Mucosa of stomach (tissue), 1 donor: ENCODE results near the gene GPR39.

Source experiments
- H3K27me3 ChIP-seq: one replicate; pipeline ENCODE4 v1.7.0; 2013; ENCODE audit warnings: mild to moderate bottlenecking, low read length; ENCODE audit not compliant: control insufficient read depth, insufficient read depth
- H3K36me3 ChIP-seq: one replicate; pipeline ENCODE4 v1.7.0; 2013; ENCODE audit warnings: low read length; ENCODE audit not compliant: control insufficient read depth, insufficient read depth
- H3K4me1 ChIP-seq: one replicate; pipeline ENCODE4 v1.7.0; 2013; ENCODE audit warnings: mild to moderate bottlenecking, low read length; ENCODE audit not compliant: control insufficient read depth, insufficient read depth
- H3K4me3 ChIP-seq: one replicate; pipeline ENCODE4 v1.7.0; 2013; ENCODE audit warnings: low read length
- H3K9ac ChIP-seq: one replicate; pipeline ENCODE4 v1.7.0; 2013; ENCODE audit warnings: mild to moderate bottlenecking, low read length, moderate library complexity
- H3K9me3 ChIP-seq: one replicate; pipeline ENCODE4 v1.7.0; 2013; ENCODE audit warnings: mild to moderate bottlenecking, low read length, moderate library complexity; ENCODE audit not compliant: control insufficient read depth
- donor health status: Pancreatic carcinoma.

GPR39 gene

DNA sequence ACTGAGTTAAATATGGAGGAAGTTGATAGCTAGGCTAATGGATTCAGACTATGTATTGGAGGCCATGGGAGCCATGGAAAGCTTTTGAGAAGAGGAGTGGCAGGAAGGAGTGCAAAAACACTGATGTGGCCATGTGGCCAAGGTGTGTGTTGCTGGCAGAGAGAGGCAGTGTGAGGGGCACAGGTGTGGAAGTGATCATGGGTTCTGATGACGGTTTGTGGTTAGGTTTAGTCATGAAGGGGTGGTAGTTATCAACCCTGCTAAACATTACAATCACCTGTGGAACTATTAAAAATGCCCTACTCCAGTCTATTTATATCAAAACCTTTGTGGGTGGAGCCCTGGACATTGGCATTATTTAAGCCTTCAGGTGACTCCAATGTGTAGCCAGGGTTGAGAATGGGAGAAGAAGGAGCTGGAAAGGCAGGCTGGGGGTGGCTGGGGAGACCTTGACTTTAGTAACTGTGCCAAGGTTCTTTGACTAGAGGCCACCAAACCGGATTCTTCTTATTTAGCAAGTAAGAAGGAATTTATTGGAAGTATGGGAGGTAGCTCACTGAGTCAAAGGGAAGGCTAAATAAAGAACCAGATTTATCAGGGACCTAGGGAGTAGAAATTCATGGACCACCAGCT, 13.5 kb downstream of the GPR39 start:
- no peaks in the 10 kb centered on the region for H3K27me3 ChIP-seq
- H3K9ac ChIP-seq: no peak overlapping the region
- H3K4me3 ChIP-seq: no peak overlapping the region
- H3K4me1 ChIP-seq: peaks cover 9% of the 10 kb centered on the region
- H3K36me3 ChIP-seq: no peaks in the 10 kb centered on the region
- no peaks in the 10 kb centered on the region for H3K9me3 ChIP-seq

- Histone ChIP-seq H3K9me3 (no peaks in the 10 kb centered on the region), H3K9ac (no peak overlapping the region), H3K27me3 (no peaks in the 10 kb centered on the region), H3K4me1 (peaks cover 9% of the 10 kb centered on the region), H3K4me3 (no peak overlapping the region), H3K36me3 (no peaks in the 10 kb centered on the region)
These were observed 14.3 kb downstream of the GPR39 start for GRCh38 chr2:132430895-132431294.

DNA sequence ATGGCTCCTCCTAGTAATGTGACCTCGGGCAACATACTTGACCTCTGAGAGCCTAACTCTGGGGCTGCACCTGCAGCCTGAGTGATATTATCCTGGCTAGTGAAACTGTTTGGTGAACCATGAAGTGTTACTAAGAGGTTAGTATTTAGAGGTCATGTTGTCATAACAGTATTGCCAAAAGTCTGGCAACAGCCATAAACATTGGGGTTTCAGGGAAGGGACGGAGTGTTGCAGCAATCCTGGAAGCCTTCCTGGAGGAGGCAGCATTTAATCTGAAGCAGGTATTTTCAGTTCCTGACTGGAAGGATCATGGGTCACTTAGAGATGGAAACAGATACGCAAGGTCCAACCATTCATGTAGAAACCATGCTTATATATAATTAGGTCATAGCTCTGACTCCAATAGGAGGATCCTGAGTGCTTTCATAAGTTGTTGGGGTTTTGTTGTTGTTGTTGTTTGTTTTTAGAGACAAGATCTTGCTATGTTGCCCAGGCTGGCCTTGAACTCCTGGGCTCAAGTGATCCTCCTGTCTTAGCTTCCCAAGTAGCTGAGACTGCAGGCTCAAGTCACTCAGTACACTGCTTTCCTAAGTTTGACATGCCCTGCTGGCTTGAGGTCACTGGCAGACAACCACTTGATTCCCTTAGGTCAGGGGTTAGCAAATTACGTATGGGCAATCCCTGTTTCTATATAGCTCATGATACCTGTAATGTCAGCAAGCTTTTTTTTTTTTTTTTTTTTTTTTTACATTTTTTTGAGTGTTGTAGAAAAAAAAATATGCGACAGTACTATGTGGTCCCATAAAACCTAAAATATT, 21.5 kb downstream of the GPR39 start:
- H3K4me3 ChIP-seq: no peak overlapping the region

DNA sequence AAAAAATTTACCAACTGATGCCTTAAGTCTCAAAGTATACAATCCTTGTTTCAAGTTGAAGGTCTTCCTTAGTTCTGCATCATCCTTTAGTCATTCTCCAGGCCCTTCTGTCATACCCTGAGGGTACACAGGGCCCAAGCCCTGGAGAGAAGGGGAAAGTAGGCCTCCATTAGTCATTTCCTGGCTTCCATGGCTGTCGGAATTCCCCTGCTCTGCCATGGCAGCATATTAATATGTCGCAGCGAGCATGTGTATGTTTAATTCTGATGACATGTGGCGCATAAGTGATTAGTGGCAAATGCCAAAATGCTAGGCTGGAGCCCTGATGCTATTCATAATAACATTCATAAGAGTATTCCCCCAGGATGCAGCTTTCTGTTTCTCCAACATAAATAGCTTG, 22.1 kb downstream of the GPR39 start:
- H3K36me3 ChIP-seq: no peaks in the 10 kb centered on the region
- H3K27me3 ChIP-seq: no peaks in the 10 kb centered on the region
- H3K9me3 ChIP-seq: no peaks in the 10 kb centered on the region
- no peak overlapping the region for H3K9ac ChIP-seq
- no peaks in the 10 kb centered on the region for H3K4me1 ChIP-seq
- no peak overlapping the region for H3K4me3 ChIP-seq

More for the DNA sequence above, 21.5 kb downstream of the GPR39 start:
- Histone ChIP-seq H3K9ac (no peak overlapping the region), H3K36me3 (no peaks in the 10 kb centered on the region), H3K9me3 (no peaks in the 10 kb centered on the region), H3K4me1 (no peaks in the 10 kb centered on the region), H3K27me3 (no peaks in the 10 kb centered on the region)

DNA sequence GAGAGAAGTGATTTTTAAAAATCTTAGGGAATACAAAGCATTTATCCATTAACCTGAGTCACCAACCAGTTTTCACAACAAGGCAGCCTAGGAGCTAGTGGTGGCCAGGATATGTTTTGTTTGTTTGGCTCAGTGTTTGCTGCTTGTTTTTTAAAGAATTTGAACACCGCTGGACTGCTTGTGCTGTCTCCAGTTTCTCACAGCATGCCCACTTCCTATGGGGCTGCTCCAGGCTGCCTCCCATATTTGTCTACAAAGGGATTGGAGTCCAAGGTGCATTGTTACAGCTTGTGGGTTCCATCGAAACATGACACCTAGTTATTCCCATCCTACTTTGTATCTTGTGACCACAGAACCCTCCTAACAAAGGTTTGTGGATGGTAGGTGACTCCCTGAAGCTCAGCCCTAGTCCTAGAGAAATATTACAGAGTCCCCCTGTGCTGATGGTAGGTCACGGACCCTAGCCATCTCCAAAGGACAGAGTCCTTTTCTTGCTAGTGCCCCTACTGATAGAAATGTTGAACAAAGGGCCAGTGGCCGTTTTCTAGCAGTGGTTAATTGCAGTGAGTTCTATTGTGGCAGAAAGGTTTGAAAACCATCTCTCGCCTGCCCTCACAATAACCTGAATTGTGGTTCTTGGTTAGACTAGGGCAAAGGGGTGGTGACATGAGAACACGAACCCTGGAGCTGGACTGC, 23.2 kb downstream of the GPR39 start:
- Histone ChIP-seq H3K9me3 (no peaks in the 10 kb centered on the region), H3K36me3 (no peaks in the 10 kb centered on the region), H3K9ac (no peak overlapping the region), H3K27me3 (no peaks in the 10 kb centered on the region), H3K4me3 (no peak overlapping the region), H3K4me1 (no peaks in the 10 kb centered on the region)

GRCh38 chr2:132441051-132441450, 24.4 kb downstream of the GPR39 start:
- Histone ChIP-seq H3K27me3 (no peaks in the 10 kb centered on the region), H3K9ac (no peak overlapping the region), H3K4me1 (no peaks in the 10 kb centered on the region), H3K36me3 (no peaks in the 10 kb centered on the region), H3K9me3 (no peaks in the 10 kb centered on the region), H3K4me3 (no peak overlapping the region)

- no peaks in the 10 kb centered on the region for H3K9me3 ChIP-seq
- no peak overlapping the region for H3K4me3 ChIP-seq
- no peaks in the 10 kb centered on the region for H3K27me3 ChIP-seq
- no peaks in the 10 kb centered on the region for H3K4me1 ChIP-seq
- no peaks in the 10 kb centered on the region for H3K36me3 ChIP-seq
- no peak overlapping the region for H3K9ac ChIP-seq
These were observed 25.7 kb downstream of the GPR39 start for GRCh38 chr2:132442278-132442677.

DNA sequence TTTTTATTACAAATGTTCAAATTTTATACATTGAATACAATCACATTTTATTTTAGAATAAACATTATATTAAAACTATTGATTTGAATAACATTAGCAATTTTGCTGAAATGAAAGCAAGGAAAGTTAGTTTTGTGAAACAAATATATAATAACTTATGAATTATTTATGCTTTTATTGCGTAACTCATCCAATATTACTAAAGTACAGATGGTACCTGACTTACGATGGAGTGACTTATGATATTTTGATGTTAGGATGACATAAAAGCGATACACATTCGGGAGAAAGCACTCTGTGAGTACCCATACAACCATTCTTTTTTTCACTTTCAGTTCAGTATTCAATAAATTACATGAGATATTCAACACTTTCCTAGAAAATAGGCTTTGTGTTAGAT, 26.5 kb downstream of the GPR39 start:
- Histone ChIP-seq H3K9ac (no peak overlapping the region), H3K4me1 (peaks cover 7% of the 10 kb centered on the region), H3K36me3 (no peaks in the 10 kb centered on the region), H3K4me3 (no peak overlapping the region), H3K9me3 (no peaks in the 10 kb centered on the region), H3K27me3 (no peaks in the 10 kb centered on the region)

DNA sequence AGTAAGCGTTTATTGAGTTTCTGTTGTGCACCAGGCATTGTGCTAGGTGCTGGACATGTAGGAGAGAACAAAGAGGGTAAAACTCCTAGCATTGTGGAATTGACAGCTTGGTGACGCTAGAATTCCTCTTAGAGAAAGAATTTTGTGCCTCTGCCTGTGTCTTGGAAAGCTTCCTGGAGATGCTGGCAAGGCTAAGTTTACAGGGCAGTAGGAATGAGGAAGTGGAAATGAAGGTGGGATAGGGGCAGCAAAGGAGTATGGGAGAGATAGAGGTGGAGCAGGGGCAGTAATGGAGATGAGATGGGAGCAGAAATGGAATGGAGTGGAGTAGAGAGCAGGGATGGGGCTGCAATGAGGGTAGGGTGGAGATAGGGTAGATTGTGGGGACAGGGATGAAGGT, 29.8 kb downstream of the GPR39 start:
- Histone ChIP-seq H3K36me3 (no peaks in the 10 kb centered on the region), H3K4me3 (no peak overlapping the region), H3K27me3 (no peaks in the 10 kb centered on the region), H3K9ac (no peak overlapping the region), H3K9me3 (no peaks in the 10 kb centered on the region), H3K4me1 (peaks cover 7% of the 10 kb centered on the region)

DNA sequence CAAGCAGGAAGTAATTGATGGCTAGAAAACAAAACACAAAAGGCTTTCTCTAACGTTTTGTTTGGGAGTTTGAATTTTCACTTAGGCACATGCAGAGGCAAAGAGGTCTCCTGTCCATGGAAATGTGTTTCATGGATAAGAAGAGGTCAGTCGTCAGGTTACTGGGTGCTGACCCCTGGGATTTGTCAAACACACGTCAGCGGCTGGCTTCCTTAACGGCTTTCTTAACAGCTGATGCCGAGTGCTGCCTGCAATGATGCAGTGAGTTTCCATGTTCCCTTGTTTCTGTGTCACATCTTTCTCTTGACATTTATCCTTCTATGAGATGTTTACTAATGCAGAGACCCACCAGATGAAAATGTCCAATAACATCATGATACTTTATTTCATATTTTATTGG, 31.7 kb downstream of the GPR39 start:
- H3K9ac ChIP-seq: no peak overlapping the region
- no peaks in the 10 kb centered on the region for H3K36me3 ChIP-seq
- H3K4me1 ChIP-seq: peaks cover 7% of the 10 kb centered on the region
- no peaks in the 10 kb centered on the region for H3K27me3 ChIP-seq
- no peak overlapping the region for H3K4me3 ChIP-seq
- H3K9me3 ChIP-seq: no peaks in the 10 kb centered on the region

- no peaks in the 10 kb centered on the region for H3K27me3 ChIP-seq
- no peak overlapping the region for H3K4me3 ChIP-seq
- no peaks in the 10 kb centered on the region for H3K36me3 ChIP-seq
- H3K4me1 ChIP-seq: peaks cover 7% of the 10 kb centered on the region
- H3K9ac ChIP-seq: no peak overlapping the region
- no peaks in the 10 kb centered on the region for H3K9me3 ChIP-seq
These were observed 32.2 kb downstream of the GPR39 start for GRCh38 chr2:132448771-132449170.

- Histone ChIP-seq H3K4me1 (peaks cover 7% of the 10 kb centered on the region), H3K36me3 (no peaks in the 10 kb centered on the region), H3K9me3 (no peaks in the 10 kb centered on the region), H3K27me3 (no peaks in the 10 kb centered on the region), H3K9ac (no peak overlapping the region), H3K4me3 (no peak overlapping the region)
These were observed 33.3 kb downstream of the GPR39 start for GRCh38 chr2:132449868-132450267.
